ENCODE measurements around the gene PIH1D1.

GRCh38 chr19:49421878-49422202, 29.8 kb downstream of the PIH1D1 start:
- no peak for TF ChIP-seq CTCF (IDR thresholded peaks at IDR 0.05)
- TF ChIP-seq POLR2A (IDR thresholded peaks at IDR 0.05): no peak
